AG09309 (cell line): ENCODE results near the gene USP10.

ENCODE experiments used
- DNase-seq: peaks from one replicate; pipeline ENCODE4 v3.0.0-alpha.2; 2010; ENCODE audit warnings: low read depth
- H3K4me3 ChIP-seq: 2 replicates; pipeline ENCODE4 v1.5.1; 2011; ENCODE audit warnings: mild to moderate bottlenecking, low read depth, low read length, moderate library complexity; ENCODE audit not compliant: control insufficient read depth
- CTCF ChIP-seq: IDR thresholded peaks from 2 replicates; pipeline ENCODE4 v1.5.1; 2011; ENCODE audit warnings: mild to moderate bottlenecking, low read depth, low read length, inconsistent platforms; ENCODE audit not compliant: insufficient read depth, control insufficient read depth; ENCODE audit errors: missing control alignments

The USP10 gene

GRCh38 chr16:84823484-84823883 lies 123.7 kb downstream of the USP10 start:
- TF ChIP-seq CTCF: no peak
- DNase-seq: no peak

GRCh38 chr16:84823926-84824325 lies 124.1 kb downstream of the USP10 start:
- no peak overlapping the region for H3K4me3 ChIP-seq
- TF ChIP-seq CTCF: no peak
- DNase-seq: no peak

More at GRCh38 chr16:84823484-84823883, 123.7 kb downstream of the USP10 start:
- H3K4me3 ChIP-seq: no peak overlapping the region

DNA sequence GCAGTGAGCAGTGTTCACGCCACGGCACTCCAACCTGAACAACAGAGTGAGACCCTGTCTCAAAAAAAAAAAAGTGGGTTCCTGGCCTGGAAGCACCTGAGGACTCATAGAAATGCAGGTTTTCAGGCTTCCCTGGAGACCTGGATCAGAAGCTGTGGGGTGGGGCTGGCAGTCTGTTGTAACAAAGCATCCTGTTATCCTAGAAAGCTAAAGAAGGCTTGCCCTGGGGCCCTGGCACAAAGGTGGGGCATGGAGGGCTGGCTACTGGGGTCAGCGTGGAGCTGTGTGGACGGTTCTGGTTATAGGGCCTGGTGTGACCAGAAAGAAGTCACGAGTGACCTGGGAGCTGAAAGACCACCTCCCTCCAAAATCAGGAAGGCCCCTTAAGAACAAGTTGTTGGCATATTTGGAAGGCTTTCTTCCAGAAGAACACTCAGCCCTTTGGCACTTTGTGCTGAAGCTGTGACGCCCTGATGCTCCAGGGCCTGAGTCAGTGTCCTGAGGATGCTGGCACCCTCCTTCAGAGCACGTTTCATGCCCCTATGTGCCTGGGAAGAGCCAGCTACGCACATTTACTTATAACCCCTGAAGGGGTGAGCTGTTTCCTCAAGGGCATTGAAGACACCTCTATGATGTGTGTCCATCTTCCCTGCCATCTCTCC lies 126.2 kb downstream of the USP10 start:
- no peak for DNase-seq
- TF ChIP-seq CTCF: no peak
- no peak overlapping the region for H3K4me3 ChIP-seq

DNA sequence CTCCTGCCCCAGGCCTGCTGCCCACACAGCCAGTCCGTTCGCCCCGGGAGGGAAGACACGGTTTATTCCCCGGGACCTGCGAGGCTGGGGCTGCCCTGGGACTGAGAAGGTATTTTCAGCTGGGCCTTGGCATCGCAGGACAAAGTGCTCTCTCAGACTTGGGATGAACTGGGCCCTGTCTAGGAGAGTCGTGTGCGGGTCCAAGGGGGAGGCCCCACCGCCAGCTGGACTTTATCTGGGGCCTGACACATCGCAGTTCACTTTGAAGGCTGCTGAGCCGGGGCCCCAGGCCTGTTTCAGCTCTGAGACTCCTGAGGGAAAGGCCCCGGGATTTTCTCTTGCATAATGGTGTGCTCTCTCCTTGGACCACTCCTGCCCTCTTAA lies 126.8 kb downstream of the USP10 start:
- H3K4me3 ChIP-seq: no peak overlapping the region
- DNase-seq: no peak
- TF ChIP-seq CTCF: no peak

- no peak for TF ChIP-seq CTCF
- H3K4me3 ChIP-seq: no peak overlapping the region
- no peak for DNase-seq
Observed at GRCh38 chr16:84827131-84827574, 127.4 kb downstream of the USP10 start.

- DNase-seq: no peak
- no peak overlapping the region for H3K4me3 ChIP-seq
- no peak for TF ChIP-seq CTCF
Observed at GRCh38 chr16:84827897-84828296, 128.1 kb downstream of the USP10 start.
